Spleen (tissue), 11 donors: ENCODE measurements around the gene SSPN. TPM values are rescaled to one million over a fixed set of nuclear protein-coding genes. Genes with fewer than 3 reads are reported as not detected.

ENCODE experiments used
- DNase-seq: peaks from one replicate; pipeline ENCODE4 v3.0.0-alpha.2; 2020
- H3K27ac ChIP-seq, 8 donors: fragments of 200-600 bp; sonication (generic) in 7 of 8; 1 replicate in 4 of 8; 2 replicates in 4 of 8; pipeline versions ENCODE4 v1.5.0 to v1.8.0; 2016 to 2021; ENCODE audit warnings: inconsistent platforms in 4 of 8, mild to moderate bottlenecking in 4 of 8, moderate library complexity in 1 of 8
- H3K27me3 ChIP-seq, 7 donors: fragments of 200-600 bp; sonication (generic) in 6 of 7; replicated peaks in 1 of 7; 1 replicate in 4 of 7; 2 replicates in 3 of 7; pipeline versions ENCODE4 v1.5.0 to v1.8.0; 2016 to 2021; ENCODE audit warnings: inconsistent platforms in 3 of 7, mild to moderate bottlenecking in 1 of 7
- H3K36me3 ChIP-seq, 6 donors: fragments of 200-600 bp; sonication (generic) in 5 of 6; 1 replicate in 4 of 6; 2 replicates in 2 of 6; pipeline versions ENCODE4 v1.5.0 to v1.8.0; 2016 to 2021; ENCODE audit warnings: inconsistent platforms in 2 of 6
- H3K4me1 ChIP-seq, 6 donors: fragments of 200-600 bp; sonication (generic) in 5 of 6; 1 replicate in 3 of 6; 2 replicates in 3 of 6; pipeline versions ENCODE4 v1.5.0 to v1.8.0; 2016 to 2021; ENCODE audit warnings: inconsistent platforms in 3 of 6
- H3K4me3 ChIP-seq, 8 donors: fragments of 200-600 bp; sonication (generic) in 7 of 8; 1 replicate in 4 of 8; 2 replicates in 4 of 8; pipeline versions ENCODE4 v1.5.0 to v1.8.0; 2016 to 2021; ENCODE audit warnings: inconsistent platforms in 4 of 8, mild to moderate bottlenecking in 4 of 8, moderate library complexity in 2 of 8
- H3K9me3 ChIP-seq, 8 donors: fragments of 200-600 bp; sonication (generic) in 7 of 8; 1 replicate in 4 of 8; 2 replicates in 4 of 8; pipeline versions ENCODE4 v1.5.0 to v1.8.0; 2016 to 2021; ENCODE audit warnings: inconsistent platforms in 4 of 8
- POLR2A ChIP-seq, 3 donors: fragments of 450-650 bp; IDR thresholded peaks; one replicate each; pipeline ENCODE4 v1.5.1; 2017; ENCODE audit warnings: antibody characterized with exemption in 3 of 3, mild to moderate bottlenecking in 1 of 3
- POLR2AphosphoS5 ChIP-seq, 3 donors: sonication (generic); formaldehyde crosslinking; IDR thresholded peaks; one replicate each; pipeline ENCODE4 v1.5.1; 2017; ENCODE audit warnings: antibody characterized with exemption in 3 of 3
- WGBS, 5 donors: extraction: QIAGEN DNeasy Blood & Tissue Kit in 3 of 5; methylation state at CpG; one replicate each; pipeline versions ENCODE4 v1.1.5 to v1.1.7; 2013 to 2018; 5-methylcytosine and 5-hydroxymethylcytosine counted together
- intact Hi-C: fragments of 100-400 bp; cut with DNase I; formaldehyde crosslinking; loops from one replicate; pipeline ENCODE4 v1.15.0; 2023; ENCODE audit warnings: low total_unique reads
- polyA plus RNA-seq, 3 donors: library from polyadenylated mRNA; stranded (reverse); fragments of 200-250 nt; gene quantifications; one replicate each; pipeline ENCODE4 v1.2.1, GENCODE V29; 2013
- total RNA-seq, 7 donors: library from RNA; depleted of rRNA in 3 of 7; stranded (reverse); fragments of >200 nt in 3 of 7; fragmentation: NEBNext Ultra II Directional in 4 of 7; extraction: Animal tissue kit (Norgen Biotek cat#: 25700) in 4 of 7; gene quantifications; one replicate each; pipeline versions ENCODE4 v1.1.0 to v1.2.1, GENCODE V29; 2016 to 2021
- TF ChIP-seq, protein P1 (sequence below), 11 experiments: fragments of 200-600 bp in 7 of 11; fragments of 450-650 bp in 4 of 11; sonication (generic) in 4 of 11; IDR thresholded peaks in 8 of 11; conservative IDR thresholded peaks in 3 of 11; 1 replicate in 7 of 11; 2 replicates in 4 of 11; pipeline versions ENCODE4 v1.4.0 to v1.8.0; 2016 to 2021; ENCODE audit warnings: antibody characterized with exemption in 11 of 11, inconsistent platforms in 4 of 11, mild to moderate bottlenecking in 1 of 11
- donor health status: healthy with polysubstance abuse.
- donor health status: DM: no; HTN: no; CAD: no; lungs with moderate emphysema.
- donor health status: DM: no; HTN: no; CAD: no.
- donor health status: Bipolar disorder and iron deficiency.
- donor health status: healthy.
- donor health status: DM: no; HTN: no; CAD: no.
- donor health status: DM: yes; HTN: yes; CAD: no.

SSPN gene
- total and polyA plus RNA-seq, 10 donors: 2.7 to 46.6 (median 10.6) TPM

DNA sequence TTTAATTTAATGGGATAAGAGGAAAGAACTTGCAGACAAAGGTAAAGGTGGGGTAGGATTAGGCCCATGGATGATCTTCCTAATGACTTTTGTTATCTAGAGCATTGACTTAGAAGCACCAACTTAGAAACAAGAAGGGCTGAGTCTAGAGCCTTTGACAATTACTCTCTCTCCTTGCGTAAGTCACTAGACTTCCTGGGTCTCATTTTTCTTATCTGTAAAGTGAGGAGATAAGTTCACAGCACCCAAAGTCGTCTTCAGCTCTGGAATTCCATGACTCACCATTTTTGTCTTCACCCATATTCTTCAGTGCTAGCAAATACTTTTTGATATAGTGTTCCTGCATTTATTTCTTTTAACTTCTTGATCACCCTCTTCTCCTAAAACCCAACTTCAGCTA, 75.7 kb downstream of the SSPN start:
- TF ChIP-seq POLR2AphosphoS5 (IDR thresholded peaks at IDR 0.05): no peak
- TF ChIP-seq, protein P1, sequence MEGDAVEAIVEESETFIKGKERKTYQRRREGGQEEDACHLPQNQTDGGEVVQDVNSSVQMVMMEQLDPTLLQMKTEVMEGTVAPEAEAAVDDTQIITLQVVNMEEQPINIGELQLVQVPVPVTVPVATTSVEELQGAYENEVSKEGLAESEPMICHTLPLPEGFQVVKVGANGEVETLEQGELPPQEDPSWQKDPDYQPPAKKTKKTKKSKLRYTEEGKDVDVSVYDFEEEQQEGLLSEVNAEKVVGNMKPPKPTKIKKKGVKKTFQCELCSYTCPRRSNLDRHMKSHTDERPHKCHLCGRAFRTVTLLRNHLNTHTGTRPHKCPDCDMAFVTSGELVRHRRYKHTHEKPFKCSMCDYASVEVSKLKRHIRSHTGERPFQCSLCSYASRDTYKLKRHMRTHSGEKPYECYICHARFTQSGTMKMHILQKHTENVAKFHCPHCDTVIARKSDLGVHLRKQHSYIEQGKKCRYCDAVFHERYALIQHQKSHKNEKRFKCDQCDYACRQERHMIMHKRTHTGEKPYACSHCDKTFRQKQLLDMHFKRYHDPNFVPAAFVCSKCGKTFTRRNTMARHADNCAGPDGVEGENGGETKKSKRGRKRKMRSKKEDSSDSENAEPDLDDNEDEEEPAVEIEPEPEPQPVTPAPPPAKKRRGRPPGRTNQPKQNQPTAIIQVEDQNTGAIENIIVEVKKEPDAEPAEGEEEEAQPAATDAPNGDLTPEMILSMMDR (IDR thresholded peaks at IDR 0.05 in 8 of 11, conservative IDR thresholded peaks at IDR 0.05 in 3 of 11): no peak
- TF ChIP-seq POLR2A (IDR thresholded peaks at IDR 0.05): no peak
- H3K4me3 ChIP-seq: no peak overlapping the region
- no peak for DNase-seq
- no peaks in the 10 kb centered on the region for H3K9me3 ChIP-seq
- H3K27me3 ChIP-seq: no peaks in the 10 kb centered on the region
- 74 to 95% (median 85%) methylated on average over 2 of the region's 2 CpGs for WGBS, 5 donors
- peaks cover 13 to 43% (median 33%) of the 10 kb centered on the region in 6 donors for H3K4me1 ChIP-seq
- no peak overlapping the region for H3K27ac ChIP-seq
- intact Hi-C loops: no loop called here
- no peaks in the 10 kb centered on the region for H3K36me3 ChIP-seq

DNA sequence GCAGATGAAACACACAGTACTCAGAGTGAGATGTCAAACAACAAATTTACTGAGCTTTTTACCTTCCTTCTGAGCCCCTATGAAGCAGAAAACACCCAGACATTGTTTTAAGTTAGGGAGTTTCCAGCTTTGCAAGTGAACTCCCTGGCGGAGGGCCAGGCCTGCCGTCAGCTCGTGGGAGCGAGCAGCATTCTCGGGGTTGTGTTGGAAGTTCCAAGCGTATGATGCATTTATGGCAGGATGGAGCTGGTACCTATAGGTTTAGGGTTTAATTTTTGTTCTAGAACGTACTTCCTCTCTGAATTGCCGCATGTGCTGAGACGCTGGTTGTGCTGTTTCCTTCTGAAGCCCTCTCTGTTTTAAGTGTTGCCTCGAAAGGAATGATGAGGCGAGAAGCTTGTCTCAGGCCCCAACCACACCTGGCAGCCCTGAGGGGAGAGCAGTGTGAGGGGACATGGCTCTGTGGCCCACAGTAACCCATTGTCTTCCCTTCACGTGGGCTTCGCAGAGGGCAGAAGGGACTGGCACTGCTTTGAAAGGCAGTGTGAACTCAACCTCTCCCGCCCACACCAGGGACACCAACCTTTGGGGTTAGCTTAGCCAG, 76.6 kb downstream of the SSPN start:
- 52 to 69% (median 54%) methylated on average over 14 of the region's 14 CpGs for WGBS, 5 donors
- intact Hi-C loops: no loop called here

DNA sequence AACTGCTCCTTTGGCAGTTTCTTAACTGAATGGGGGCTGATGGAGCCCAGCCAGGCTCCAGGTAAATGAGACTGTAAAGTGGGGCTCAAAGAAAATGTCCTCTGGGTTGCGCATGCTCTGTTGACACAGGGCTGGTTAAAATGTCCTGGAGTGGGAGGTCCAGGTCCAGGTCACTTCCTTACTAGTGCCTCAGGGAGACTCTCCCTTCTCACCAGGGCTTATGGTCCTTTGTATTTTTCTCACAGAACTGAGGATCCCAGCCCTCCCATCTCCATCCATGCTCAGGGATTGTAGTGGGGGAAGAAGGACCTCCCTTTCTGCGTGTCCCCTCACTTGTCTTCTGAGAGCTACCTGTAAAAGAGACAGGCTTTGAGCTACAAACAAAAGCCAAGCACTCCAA, 77.5 kb downstream of the SSPN start:
- Histone ChIP-seq H3K9me3 (no peaks in the 10 kb centered on the region), H3K36me3 (no peaks in the 10 kb centered on the region), H3K4me3 (no peak overlapping the region), H3K4me1 (peaks cover 13 to 50% (median 36%) of the 10 kb centered on the region in 6 donors), H3K27ac (no peak overlapping the region), H3K27me3 (no peaks in the 10 kb centered on the region)
- intact Hi-C loops: no loop called here
- DNase-seq: no peak
- TF ChIP-seq, protein P1 (IDR thresholded peaks at IDR 0.05 in 8 of 11, conservative IDR thresholded peaks at IDR 0.05 in 3 of 11): no peak
- TF ChIP-seq POLR2A (IDR thresholded peaks at IDR 0.05) (no peak), POLR2AphosphoS5 (IDR thresholded peaks at IDR 0.05) (no peak)
- whole genome bisulfite sequencing, 5 donors: 93 to 98% (median 97%) methylated on average over 2 of the region's 2 CpGs

More for the DNA sequence above, 76.6 kb downstream of the SSPN start:
- H3K27ac ChIP-seq: no peak overlapping the region
- DNase-seq: peak; percentile 80
- TF ChIP-seq POLR2AphosphoS5 (IDR thresholded peaks at IDR 0.05): peak in 1 of 3 donors; percentile 25
- TF ChIP-seq, protein P1 (IDR thresholded peaks at IDR 0.05 in 8 of 11, conservative IDR thresholded peaks at IDR 0.05 in 3 of 11): no peak
- H3K27me3 ChIP-seq: no peaks in the 10 kb centered on the region
- no peaks in the 10 kb centered on the region for H3K36me3 ChIP-seq
- no peaks in the 10 kb centered on the region for H3K9me3 ChIP-seq
- peaks cover 13 to 44% (median 36%) of the 10 kb centered on the region in 6 donors for H3K4me1 ChIP-seq
- H3K4me3 ChIP-seq: no peak overlapping the region

DNA sequence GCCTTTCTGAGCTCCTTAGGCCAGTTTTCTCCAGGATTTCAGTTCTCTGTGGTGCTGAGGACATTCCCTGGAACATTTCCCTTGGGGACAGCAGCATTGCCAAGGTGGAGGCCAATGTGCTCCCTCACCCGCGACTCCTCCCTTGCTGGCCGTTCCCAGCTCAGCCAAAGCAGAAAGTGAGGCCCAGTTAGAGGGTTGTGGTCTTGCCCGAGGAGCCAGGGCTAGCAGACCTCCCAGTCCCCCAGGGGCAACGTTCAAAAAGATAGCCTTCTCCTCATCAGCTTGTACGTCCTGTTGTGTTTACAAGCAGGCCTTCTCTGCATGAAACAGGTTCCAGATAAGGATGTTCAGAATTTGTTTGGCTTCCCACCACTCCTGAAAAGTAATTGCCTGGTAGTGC, 78.4 kb downstream of the SSPN start:
- TF ChIP-seq, protein P1 (IDR thresholded peaks at IDR 0.05 in 8 of 11, conservative IDR thresholded peaks at IDR 0.05 in 3 of 11): no peak
- TF ChIP-seq POLR2AphosphoS5 (IDR thresholded peaks at IDR 0.05): no peak
- TF ChIP-seq POLR2A (IDR thresholded peaks at IDR 0.05): no peak
- Histone ChIP-seq H3K9me3 (no peaks in the 10 kb centered on the region), H3K4me1 (peaks cover 13 to 58% (median 38%) of the 10 kb centered on the region in 6 donors), H3K36me3 (no peaks in the 10 kb centered on the region), H3K4me3 (no peak overlapping the region), H3K27ac (peak overlapping the region in 6 of 8 donors; percentile 75 to 79 (median 76)), H3K27me3 (no peaks in the 10 kb centered on the region)
- WGBS, 5 donors: 54 to 75% (median 58%) methylated on average over 5 to 6 of the region's 6 CpGs
- intact Hi-C loops: no loop called here
- no peak for DNase-seq
